Osteocyte (in vitro differentiated cells): ENCODE measurements around the gene B4GALNT3. TPM values are rescaled to one million over a fixed set of nuclear protein-coding genes. Genes with fewer than 3 reads are reported as not detected.

Experiments used
- DNase-seq: peaks from one replicate; pipeline ENCODE4 v3.0.0; 2021; ENCODE audit warnings: mixed read lengths; ENCODE audit not compliant: unreplicated experiment; ENCODE audit errors: extremely low spot score
- H3K27ac Mint-ChIP-seq: one replicate; pipeline ENCODE4 v1.8.0; 2021; ENCODE audit warnings: mild to moderate bottlenecking, mixed read lengths; ENCODE audit not compliant: unreplicated experiment
- H3K27me3 Mint-ChIP-seq: one replicate; pipeline ENCODE4 v1.8.0; 2021; ENCODE audit warnings: mixed read lengths; ENCODE audit not compliant: unreplicated experiment
- H3K36me3 Mint-ChIP-seq: one replicate; pipeline ENCODE4 v1.8.0; 2021; ENCODE audit warnings: mixed read lengths; ENCODE audit not compliant: unreplicated experiment
- H3K4me1 Mint-ChIP-seq: one replicate; pipeline ENCODE4 v1.8.0; 2021; ENCODE audit warnings: mixed read lengths; ENCODE audit not compliant: unreplicated experiment
- H3K4me3 Mint-ChIP-seq: one replicate; pipeline ENCODE4 v1.8.0; 2021; ENCODE audit warnings: mild to moderate bottlenecking, moderate library complexity, mixed read lengths; ENCODE audit not compliant: unreplicated experiment
- H3K9me3 Mint-ChIP-seq: one replicate; pipeline ENCODE4 v1.8.0; 2021; ENCODE audit warnings: mixed read lengths; ENCODE audit not compliant: unreplicated experiment
- total RNA-seq: library from RNA; stranded (reverse); gene quantifications from 2 replicates; pipeline ENCODE4 v1.2.1, GENCODE V29; 2021
- TF ChIP-seq, protein P1 (sequence below): fragments of 200-600 bp; sonication (generic); IDR thresholded peaks from 2 replicates; pipeline ENCODE4 v1.5.0; 2021; ENCODE audit warnings: antibody characterized with exemption, mild to moderate bottlenecking, moderate library complexity

B4GALNT3 gene
- total RNA-seq, 1 donor from 2014 or later, result 0.27 TPM

DNA sequence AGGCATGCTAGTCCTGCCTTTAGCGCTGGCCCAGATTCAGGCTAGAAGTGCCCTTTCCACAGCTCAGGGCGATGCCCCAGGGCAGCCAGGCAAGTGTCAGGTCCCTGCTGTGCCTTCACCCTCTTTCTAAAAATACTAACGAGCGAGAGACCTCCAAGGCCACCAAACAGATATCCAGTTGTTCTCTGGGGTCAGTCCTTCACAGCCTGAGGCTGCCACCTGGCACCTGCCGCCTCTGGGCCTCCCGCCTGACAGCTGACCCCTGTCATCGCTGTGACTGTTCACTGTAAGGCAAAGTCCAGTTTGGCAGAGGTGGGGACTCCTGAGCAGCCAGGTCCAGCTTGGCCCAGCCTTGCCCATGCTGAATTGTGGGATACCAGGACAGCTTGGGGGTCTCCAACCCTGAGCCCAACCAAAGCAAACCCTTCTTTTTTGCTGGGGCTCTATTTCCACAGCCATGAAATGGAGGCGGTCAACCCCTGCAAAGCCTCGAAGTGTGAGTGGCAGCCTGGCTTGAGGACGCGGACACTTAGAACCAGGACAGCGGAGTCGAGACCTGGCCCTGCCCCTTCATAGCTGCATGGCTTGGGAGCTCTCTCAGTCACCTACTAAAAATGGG is 123.6 kb downstream of the B4GALNT3 start:
- Mint-ChIP-seq H3K4me3 (no peak overlapping the region), H3K27me3 (no peaks in the 10 kb centered on the region), H3K36me3 (no peaks in the 10 kb centered on the region), H3K27ac (no peak overlapping the region), H3K4me1 (peaks cover 4% of the 10 kb centered on the region), H3K9me3 (peaks cover 6% of the 10 kb centered on the region)
- TF ChIP-seq, protein P1, sequence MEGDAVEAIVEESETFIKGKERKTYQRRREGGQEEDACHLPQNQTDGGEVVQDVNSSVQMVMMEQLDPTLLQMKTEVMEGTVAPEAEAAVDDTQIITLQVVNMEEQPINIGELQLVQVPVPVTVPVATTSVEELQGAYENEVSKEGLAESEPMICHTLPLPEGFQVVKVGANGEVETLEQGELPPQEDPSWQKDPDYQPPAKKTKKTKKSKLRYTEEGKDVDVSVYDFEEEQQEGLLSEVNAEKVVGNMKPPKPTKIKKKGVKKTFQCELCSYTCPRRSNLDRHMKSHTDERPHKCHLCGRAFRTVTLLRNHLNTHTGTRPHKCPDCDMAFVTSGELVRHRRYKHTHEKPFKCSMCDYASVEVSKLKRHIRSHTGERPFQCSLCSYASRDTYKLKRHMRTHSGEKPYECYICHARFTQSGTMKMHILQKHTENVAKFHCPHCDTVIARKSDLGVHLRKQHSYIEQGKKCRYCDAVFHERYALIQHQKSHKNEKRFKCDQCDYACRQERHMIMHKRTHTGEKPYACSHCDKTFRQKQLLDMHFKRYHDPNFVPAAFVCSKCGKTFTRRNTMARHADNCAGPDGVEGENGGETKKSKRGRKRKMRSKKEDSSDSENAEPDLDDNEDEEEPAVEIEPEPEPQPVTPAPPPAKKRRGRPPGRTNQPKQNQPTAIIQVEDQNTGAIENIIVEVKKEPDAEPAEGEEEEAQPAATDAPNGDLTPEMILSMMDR, result no peak
- DNase-seq, result no peak

DNA sequence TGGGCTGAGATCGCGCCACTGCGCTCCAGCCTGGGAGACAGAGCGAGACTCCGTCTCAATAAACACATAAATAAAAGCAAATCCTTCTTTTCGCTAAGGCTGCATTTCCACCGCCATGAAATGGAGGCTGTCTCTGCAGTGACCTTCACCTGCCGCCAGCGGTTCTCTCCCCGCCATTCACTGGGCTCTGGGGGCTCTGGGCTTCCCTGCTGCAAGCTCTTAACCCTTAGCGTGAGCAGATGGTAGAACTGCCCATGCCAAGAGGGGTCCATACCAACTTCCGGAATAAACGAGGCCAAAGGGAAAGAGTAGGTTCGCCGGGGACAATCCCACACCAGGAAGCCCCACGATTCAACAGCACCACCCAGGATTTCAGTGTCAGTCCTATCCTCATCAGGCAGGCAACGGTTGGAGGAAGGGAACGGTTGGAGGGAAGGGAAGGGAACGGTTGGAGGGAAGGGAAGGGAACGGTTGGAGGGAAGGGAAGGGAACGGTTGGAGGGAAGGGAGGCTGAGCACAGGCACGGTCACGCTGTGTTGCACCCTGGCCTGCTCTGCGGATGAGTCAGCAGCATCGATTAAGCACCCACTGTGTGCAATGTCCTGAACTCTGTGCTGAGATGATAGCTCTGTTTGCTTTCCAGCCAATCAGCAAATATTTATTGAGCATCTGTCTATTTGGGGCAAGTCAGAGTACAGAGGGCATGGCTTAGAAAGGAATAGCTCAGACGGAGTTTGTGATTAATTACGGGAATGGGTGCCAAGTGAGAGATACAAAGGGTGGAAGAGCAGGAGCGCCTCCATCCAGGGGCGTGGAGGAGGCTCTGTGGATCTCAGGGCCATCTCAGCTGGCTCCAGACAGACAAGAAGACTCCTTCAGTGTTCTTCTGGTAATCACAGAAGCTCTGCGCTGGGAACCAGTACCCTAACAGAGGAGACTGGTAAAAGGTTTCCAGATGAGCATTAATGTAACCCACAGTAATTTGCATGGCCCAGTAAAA is 125.6 kb downstream of the B4GALNT3 start:
- peaks cover 8% of the 10 kb centered on the region for H3K9me3 Mint-ChIP-seq
- H3K27me3 Mint-ChIP-seq, result no peaks in the 10 kb centered on the region
- H3K4me1 Mint-ChIP-seq, result no peaks in the 10 kb centered on the region
- no peak overlapping the region for H3K4me3 Mint-ChIP-seq
- TF ChIP-seq, protein P1, result no peak
- H3K36me3 Mint-ChIP-seq, result no peaks in the 10 kb centered on the region
- no peak overlapping the region for H3K27ac Mint-ChIP-seq
- DNase-seq, result no peak

DNA sequence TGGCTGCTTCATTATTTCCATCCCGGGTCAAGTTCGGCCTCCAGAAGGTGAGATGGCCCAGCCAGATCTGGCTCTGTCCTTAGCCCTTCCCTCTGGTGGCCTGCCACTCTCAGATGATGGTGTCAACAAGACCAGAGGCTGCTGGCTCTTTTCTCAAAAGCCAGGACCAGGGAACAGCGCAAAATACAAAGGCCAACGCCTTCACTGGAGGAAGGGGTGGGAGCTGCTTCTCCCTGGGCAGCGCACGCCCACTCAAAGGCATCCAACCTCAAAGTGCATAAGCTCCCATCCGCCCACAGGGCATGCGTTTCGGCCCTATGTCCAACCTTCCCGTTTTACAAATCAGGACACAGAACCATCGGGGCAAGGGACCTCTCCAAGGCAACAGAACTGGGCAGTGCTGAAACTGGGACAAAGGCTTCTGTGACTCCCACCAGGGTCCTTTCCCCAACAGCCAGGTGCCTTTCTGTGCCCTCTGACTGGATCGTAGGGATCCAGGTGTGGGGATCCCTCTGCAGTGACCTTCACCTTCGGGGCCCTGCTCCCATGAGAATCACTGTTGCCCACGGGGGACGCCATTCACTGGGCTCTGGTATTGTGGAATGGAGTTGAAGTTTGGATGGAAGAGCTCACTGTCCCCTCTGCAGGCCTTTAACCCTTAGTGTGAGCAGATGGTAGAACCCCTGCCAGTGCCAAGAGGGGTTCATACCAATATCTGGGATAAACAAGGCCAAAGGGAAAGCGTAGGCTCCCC is 126.8 kb downstream of the B4GALNT3 start:
- no peak for DNase-seq
- no peak overlapping the region for H3K27ac Mint-ChIP-seq
- H3K4me3 Mint-ChIP-seq, result no peak overlapping the region
- no peaks in the 10 kb centered on the region for H3K4me1 Mint-ChIP-seq
- no peaks in the 10 kb centered on the region for H3K36me3 Mint-ChIP-seq
- no peaks in the 10 kb centered on the region for H3K27me3 Mint-ChIP-seq
- peaks cover 8% of the 10 kb centered on the region for H3K9me3 Mint-ChIP-seq
- TF ChIP-seq, protein P1, result no peak

DNA sequence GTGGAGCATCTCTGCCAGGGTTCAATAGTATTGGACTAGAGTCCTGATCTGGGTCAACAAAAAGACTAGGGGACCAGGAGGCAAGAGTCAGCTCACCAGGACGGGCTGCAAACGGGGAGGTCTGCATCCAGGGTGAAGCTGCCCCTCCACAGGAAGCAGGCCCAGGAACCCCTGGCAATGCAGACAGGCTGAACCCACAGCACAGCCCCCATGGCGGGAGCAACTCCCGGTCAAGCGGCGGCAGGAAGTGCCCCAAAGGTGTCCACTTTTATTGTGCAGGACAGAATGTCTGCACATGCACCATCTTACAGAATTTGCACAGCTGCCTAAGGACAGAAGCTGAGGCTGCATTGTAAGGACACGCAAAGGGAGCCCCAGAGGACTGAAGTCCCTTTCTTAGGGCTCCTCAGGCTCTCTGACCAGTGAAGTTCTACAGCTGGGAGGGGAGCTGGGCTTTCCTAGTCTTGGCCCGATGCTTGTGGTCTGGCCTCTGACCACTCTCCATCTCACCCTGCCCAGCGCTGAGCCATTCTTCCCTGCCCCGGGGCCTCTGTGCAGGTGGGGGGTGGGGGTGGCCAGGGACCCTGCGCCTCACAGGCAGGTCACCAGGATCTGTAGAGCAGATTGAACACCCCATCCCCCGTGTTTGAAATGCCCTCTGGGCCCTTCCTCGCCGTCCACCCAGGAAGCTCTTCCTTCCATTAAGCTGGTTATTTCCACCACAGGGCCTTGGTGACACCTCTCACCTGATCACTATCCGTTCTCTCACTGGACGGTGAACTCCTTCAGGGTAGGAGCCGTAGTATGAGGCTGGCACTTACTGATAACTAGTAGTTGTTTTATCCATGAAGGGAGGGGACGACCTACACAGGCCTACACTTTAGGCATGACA is 127.6 kb downstream of the B4GALNT3 start:
- no peak overlapping the region for H3K27ac Mint-ChIP-seq

More for the DNA sequence above, 127.6 kb downstream of the B4GALNT3 start:
- no peak for DNase-seq
- Mint-ChIP-seq H3K4me3 (no peak overlapping the region), H3K27me3 (peaks cover 3% of the 10 kb centered on the region), H3K36me3 (no peaks in the 10 kb centered on the region), H3K4me1 (no peaks in the 10 kb centered on the region), H3K9me3 (peaks cover 8% of the 10 kb centered on the region)
- TF ChIP-seq, protein P1, result no peak
